Stimulated activated naive B cell treated with anti-CD40 and anti-IgM and Interleukin-4, amounts not matched to agents 10 μg/mL and 1 μg/mL and 100 μg/mL, for 72 hours (primary cell): ENCODE measurements around the gene SLC7A10.
"Not testable (repeated sequence)": the region's sequence is repeated elsewhere in the genome, so short reads cannot be mapped to it uniquely, and the experiment has no call there.

Experiments
- ATAC-seq, 2 donors: fragments of 150-1000 bp; cut with Tn5 transposase; replicated peaks; 2 replicates each; pipeline ENCODE4 v1.10.0; 2021; ENCODE audit warnings: moderate library complexity in 1 of 2
- DNase-seq: peaks from one replicate; pipeline ENCODE4 v3.0.0; 2021
- H3K27ac Mint-ChIP-seq: one replicate; pipeline ENCODE4 v1.8.0; 2022; ENCODE audit warnings: mild to moderate bottlenecking, mixed read lengths
- H3K27me3 Mint-ChIP-seq, 2 donors: one replicate each; pipeline ENCODE4 v1.8.0; 2022; ENCODE audit warnings: mixed read lengths in 2 of 2
- H3K36me3 Mint-ChIP-seq, 2 donors: one replicate each; pipeline ENCODE4 v1.8.0; 2022; ENCODE audit warnings: mixed read lengths in 2 of 2, mild to moderate bottlenecking in 1 of 2
- H3K4me1 Mint-ChIP-seq, 2 donors: one replicate each; pipeline ENCODE4 v1.8.0; 2022; ENCODE audit warnings: mixed read lengths in 2 of 2, mild to moderate bottlenecking in 1 of 2
- H3K4me3 Mint-ChIP-seq, 2 donors: one replicate each; pipeline ENCODE4 v1.8.0; 2022; ENCODE audit warnings: mild to moderate bottlenecking in 2 of 2, mixed read lengths in 2 of 2, moderate library complexity in 1 of 2
- H3K9me3 Mint-ChIP-seq, 2 donors: one replicate each; pipeline ENCODE4 v1.8.0; 2022; ENCODE audit warnings: mixed read lengths in 2 of 2, mild to moderate bottlenecking in 1 of 2

The SLC7A10 gene

DNA sequence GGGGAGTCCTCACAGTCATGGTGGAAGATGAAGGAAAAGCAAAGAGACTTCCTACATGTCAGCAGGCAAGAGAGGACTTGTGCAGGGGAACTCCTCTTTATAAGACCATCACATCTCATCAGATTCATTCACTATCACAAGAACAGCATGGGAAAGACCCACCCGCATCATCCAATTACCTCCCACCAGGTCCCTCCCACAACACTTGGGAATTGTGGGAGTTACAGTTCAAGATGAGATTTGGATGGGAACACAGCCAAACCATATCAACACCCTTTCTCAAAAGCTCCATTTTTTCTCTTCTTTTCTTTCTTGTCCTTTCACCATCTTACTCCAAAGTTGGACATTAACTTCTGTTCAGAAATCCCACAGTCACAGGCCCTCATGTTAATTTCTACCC, 36.2 kb downstream of the SLC7A10 start:
- DNase-seq: no peak
- no peak overlapping the region for H3K4me3 Mint-ChIP-seq
- H3K9me3 Mint-ChIP-seq: no peaks in the 10 kb centered on the region
- peaks cover 32 to 34% of the 10 kb centered on the region in 2 donors for H3K27me3 Mint-ChIP-seq
- H3K36me3 Mint-ChIP-seq: no peaks in the 10 kb centered on the region
- H3K4me1 Mint-ChIP-seq: peaks cover 0 to 6% of the 10 kb centered on the region in 2 donors
- no peak for ATAC-seq
- H3K27ac Mint-ChIP-seq: no peak overlapping the region

GRCh38 chr19:33187183-33187540, 38.5 kb downstream of the SLC7A10 start:
- DNase-seq (no peak), ATAC-seq (no peak)
- Mint-ChIP-seq H3K27me3 (peaks cover 14 to 16% of the 10 kb centered on the region in 2 donors), H3K27ac (no peak overlapping the region), H3K4me1 (peaks cover 0 to 2% of the 10 kb centered on the region in 2 donors), H3K9me3 (no peaks in the 10 kb centered on the region), H3K36me3 (no peaks in the 10 kb centered on the region), H3K4me3 (no peak overlapping the region)

DNA sequence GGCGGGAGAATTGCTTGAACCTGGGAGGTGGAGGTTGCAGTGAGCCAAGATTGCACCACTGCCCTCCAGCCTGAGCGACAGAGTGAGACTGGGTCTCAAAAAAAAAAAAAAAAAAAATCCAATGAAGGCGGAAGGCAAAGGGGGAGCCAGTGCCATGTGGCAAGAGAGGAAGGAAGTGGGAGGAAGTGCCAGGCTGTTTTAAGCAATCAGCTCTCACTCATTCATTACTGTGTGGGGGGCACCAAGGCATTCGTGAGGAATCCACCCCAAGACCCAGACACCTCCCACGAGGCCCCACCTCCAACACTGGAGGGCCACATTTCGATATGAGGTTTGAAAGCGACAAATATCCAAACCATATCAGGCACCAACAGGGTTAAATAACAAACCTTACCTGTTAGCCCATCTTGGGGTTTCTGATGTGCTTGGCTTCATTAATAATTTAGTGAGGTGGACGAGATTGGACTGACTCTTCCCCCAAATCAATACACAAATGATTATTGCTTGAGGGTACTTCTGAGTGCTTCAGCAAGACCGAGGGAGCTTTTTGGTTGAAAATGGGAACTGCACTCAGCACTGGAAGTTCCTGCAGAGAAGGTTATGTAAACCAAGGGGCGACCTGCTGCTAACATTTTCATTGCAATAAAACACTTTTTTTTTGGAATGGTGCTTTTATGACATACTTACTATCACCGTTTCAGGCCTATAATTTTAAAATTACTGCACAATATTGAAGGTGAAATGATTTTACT, 39.0 kb downstream of the SLC7A10 start:
- H3K9me3 Mint-ChIP-seq: no peaks in the 10 kb centered on the region
- DNase-seq: no peak
- H3K27me3 Mint-ChIP-seq: peaks cover 9 to 10% of the 10 kb centered on the region in 2 donors
- H3K27ac Mint-ChIP-seq: peak overlapping the region; percentile 42
- H3K4me3 Mint-ChIP-seq: no peak overlapping the region
- no peak for ATAC-seq
- H3K36me3 Mint-ChIP-seq: no peaks in the 10 kb centered on the region
- H3K4me1 Mint-ChIP-seq: peaks cover 0 to 2% of the 10 kb centered on the region in 2 donors

DNA sequence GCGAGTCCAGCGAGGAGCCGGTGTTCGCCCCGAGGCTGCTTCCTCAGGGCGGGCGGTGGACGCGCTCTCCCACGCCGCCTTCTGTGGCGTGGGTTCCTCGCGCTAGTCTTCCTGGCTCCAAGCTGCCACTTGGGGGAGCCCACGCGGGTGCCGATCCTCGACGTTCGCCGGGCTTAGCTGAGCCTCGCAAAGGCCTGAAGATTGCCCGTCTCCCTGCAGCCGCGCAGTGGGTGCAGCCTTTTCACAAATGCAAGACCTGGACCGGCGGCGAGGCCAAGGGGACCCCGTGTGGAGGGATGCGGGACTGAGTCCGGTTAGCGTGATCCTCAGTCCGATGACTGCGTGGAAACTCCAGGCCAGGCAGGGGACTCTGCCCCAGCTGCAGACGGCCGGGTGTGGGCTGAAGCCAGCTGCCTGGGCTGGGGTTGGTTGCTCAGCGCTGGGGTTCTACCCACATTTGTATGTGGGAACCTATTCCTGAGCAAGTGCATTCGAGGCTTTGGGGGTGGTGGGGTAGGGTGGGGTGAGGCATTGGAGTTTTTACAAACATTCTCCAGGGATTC, 48.2 kb downstream of the SLC7A10 start:
- peaks cover 5 to 8% of the 10 kb centered on the region in 2 donors for H3K36me3 Mint-ChIP-seq
- H3K4me1 Mint-ChIP-seq: peaks cover 24 to 63% of the 10 kb centered on the region in 2 donors
- H3K4me3 Mint-ChIP-seq: peak overlapping the region; percentile 98 to 99
- ATAC-seq: peak; percentile 40 to 44
- DNase-seq: no peak
- peaks cover 0 to 1% of the 10 kb centered on the region in 2 donors for H3K9me3 Mint-ChIP-seq
- peaks cover 5% of the 10 kb centered on the region in 2 donors for H3K27me3 Mint-ChIP-seq
- peak overlapping the region; percentile 99 for H3K27ac Mint-ChIP-seq

GRCh38 chr19:33176670-33177416, 48.8 kb downstream of the SLC7A10 start:
- Mint-ChIP-seq H3K27ac (peak overlapping the region; percentile 99), H3K36me3 (peaks cover 7 to 10% of the 10 kb centered on the region in 2 donors), H3K9me3 (peaks cover 0 to 1% of the 10 kb centered on the region in 2 donors), H3K4me1 (peaks cover 26 to 67% of the 10 kb centered on the region in 2 donors), H3K27me3 (peaks cover 5% of the 10 kb centered on the region in 2 donors), H3K4me3 (peak overlapping the region; percentile 98 to 99)
- DNase-seq (peak; percentile 97), ATAC-seq (peak; percentile 87 to 89)

- Mint-ChIP-seq H3K4me1 (peaks cover 26 to 67% of the 10 kb centered on the region in 2 donors), H3K27ac (peak overlapping the region; percentile 99), H3K36me3 (peaks cover 7 to 10% of the 10 kb centered on the region in 2 donors), H3K9me3 (peaks cover 0 to 1% of the 10 kb centered on the region in 2 donors), H3K4me3 (peak overlapping the region; percentile 98 to 99), H3K27me3 (peaks cover 5% of the 10 kb centered on the region in 2 donors)
- DNase-seq (no peak), ATAC-seq (peak; percentile 0 to 1)
Observed at GRCh38 chr19:33175886-33176669, 49.6 kb downstream of the SLC7A10 start.

DNA sequence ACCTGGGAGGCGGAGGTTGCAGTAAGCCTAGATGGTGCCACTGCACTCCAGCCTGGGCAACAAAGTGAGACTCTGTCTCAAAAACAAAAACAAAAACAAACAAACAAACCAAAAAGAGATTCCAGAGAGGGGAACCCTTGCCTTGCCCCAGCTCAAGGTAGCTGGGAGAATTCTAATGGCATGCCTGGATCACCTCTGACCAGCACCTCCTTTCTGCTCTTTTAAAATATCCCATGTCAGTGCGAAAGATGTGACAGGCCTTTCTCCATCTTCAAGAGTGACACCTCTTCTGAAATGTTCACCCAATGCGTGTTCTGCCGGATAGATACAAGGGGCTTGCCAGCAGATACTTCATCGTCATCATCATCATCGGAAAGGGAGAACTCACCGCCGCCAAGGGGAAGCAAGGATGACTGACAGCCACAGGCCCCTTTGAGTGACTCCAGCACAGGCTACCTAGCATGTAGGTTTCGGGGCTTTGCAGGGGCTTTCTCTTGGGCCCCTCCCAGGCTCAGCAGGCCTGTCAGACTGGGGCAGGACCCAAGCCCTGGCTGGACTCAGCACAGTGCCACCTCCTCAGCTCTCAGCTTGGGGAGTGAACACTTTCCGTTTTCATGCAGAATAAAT, 50.4 kb downstream of the SLC7A10 start:
- peak overlapping the region; percentile 99 for H3K27ac Mint-ChIP-seq
- H3K36me3 Mint-ChIP-seq: peaks cover 7 to 10% of the 10 kb centered on the region in 2 donors
- peak overlapping the region; percentile 98 to 99 for H3K4me3 Mint-ChIP-seq
- DNase-seq: no peak
- no peak for ATAC-seq
- peaks cover 26 to 67% of the 10 kb centered on the region in 2 donors for H3K4me1 Mint-ChIP-seq
- peaks cover 0 to 1% of the 10 kb centered on the region in 2 donors for H3K9me3 Mint-ChIP-seq
- H3K27me3 Mint-ChIP-seq: peaks cover 5% of the 10 kb centered on the region in 2 donors

DNA sequence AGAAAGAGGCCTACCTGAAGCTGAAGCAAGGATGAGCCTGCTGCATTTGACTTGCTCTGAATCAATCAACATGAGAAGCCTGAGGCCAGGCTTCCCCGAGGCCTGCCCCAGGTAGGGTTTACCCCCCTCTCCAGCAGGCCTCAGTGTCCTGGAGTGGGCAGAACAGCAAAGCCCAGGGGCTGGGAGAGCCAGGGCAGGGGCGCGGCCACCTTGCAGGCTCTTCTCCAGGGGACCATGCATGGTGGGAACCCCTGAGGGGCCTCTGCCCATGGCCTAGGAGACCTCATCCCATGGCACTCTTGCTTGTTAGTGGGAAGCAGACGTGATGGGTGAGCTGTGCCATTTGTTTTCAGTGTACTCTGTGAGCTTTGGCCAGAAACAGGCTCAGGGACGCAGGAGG, 51.5 kb downstream of the SLC7A10 start:
- no peak for DNase-seq
- Mint-ChIP-seq H3K36me3 (peaks cover 8 to 12% of the 10 kb centered on the region in 2 donors), H3K4me1 (peaks cover 27 to 65% of the 10 kb centered on the region in 2 donors), H3K27me3 (peaks cover 5% of the 10 kb centered on the region in 2 donors), H3K9me3 (peaks cover under 1 to 3% of the 10 kb centered on the region in 2 donors), H3K27ac (no peak overlapping the region), H3K4me3 (peak overlapping the region in 1 of 2 donors; percentile 14)
- no peak for ATAC-seq

GRCh38 chr19:33171916-33172359, 53.7 kb downstream of the SLC7A10 start:
- no peak for DNase-seq

GRCh38 chr19:33171222-33171795, 54.3 kb downstream of the SLC7A10 start:
- H3K36me3 Mint-ChIP-seq: peaks cover 18 to 24% of the 10 kb centered on the region in 2 donors
- peaks cover 21 to 46% of the 10 kb centered on the region in 2 donors for H3K4me1 Mint-ChIP-seq
- H3K4me3 Mint-ChIP-seq: no peak overlapping the region
- no peaks in the 10 kb centered on the region for H3K27me3 Mint-ChIP-seq
- H3K9me3 Mint-ChIP-seq: peaks cover 9 to 11% of the 10 kb centered on the region in 2 donors
- no peak overlapping the region for H3K27ac Mint-ChIP-seq
- DNase-seq (no peak), ATAC-seq (no peak)

More at GRCh38 chr19:33171916-33172359, 53.7 kb downstream of the SLC7A10 start:
- H3K27me3 Mint-ChIP-seq: peaks cover 3 to 4% of the 10 kb centered on the region in 2 donors
- no peak overlapping the region for H3K27ac Mint-ChIP-seq
- ATAC-seq: no peak
- H3K9me3 Mint-ChIP-seq: peaks cover 9 to 13% of the 10 kb centered on the region in 2 donors
- peaks cover 23 to 52% of the 10 kb centered on the region in 2 donors for H3K4me1 Mint-ChIP-seq
- H3K36me3 Mint-ChIP-seq: peaks cover 20 to 27% of the 10 kb centered on the region in 2 donors
- no peak overlapping the region for H3K4me3 Mint-ChIP-seq

DNA sequence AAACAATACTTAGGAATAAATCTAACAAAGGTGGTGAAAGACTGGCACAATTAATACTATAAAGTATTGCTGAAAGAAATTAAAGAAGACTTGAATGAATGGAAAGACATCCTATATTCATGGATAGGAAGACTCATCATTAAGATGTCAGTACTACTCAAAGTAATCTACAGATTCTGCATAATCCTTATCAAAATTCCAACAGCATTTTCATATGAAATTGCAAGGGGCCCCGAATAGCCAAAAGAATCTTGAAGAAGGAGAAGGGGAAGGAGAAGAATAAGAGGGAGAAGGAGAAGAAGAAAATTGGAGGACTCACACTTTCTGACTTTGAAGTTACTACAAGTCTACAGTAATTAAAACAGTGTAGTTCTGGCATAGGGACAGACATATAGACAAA, 57.1 kb downstream of the SLC7A10 start:
- Mint-ChIP-seq H3K27me3 (no peaks in the 10 kb centered on the region), H3K9me3 (peaks cover 9 to 11% of the 10 kb centered on the region in 2 donors), H3K4me1 (peaks cover 8 to 24% of the 10 kb centered on the region in 2 donors), H3K36me3 (peaks cover 22 to 24% of the 10 kb centered on the region in 2 donors), H3K4me3 (no peak overlapping the region), H3K27ac (no peak overlapping the region)
- ATAC-seq: no peak
- no peak for DNase-seq

- Mint-ChIP-seq H3K9me3 (peaks cover 9 to 11% of the 10 kb centered on the region in 2 donors), H3K27ac (no peak overlapping the region), H3K36me3 (peaks cover 20 to 21% of the 10 kb centered on the region in 2 donors), H3K4me1 (peaks cover 7 to 13% of the 10 kb centered on the region in 2 donors), H3K4me3 (no peak overlapping the region), H3K27me3 (no peaks in the 10 kb centered on the region)
- ATAC-seq (no peak), DNase-seq (no peak)
Observed at GRCh38 chr19:33167438-33167837, 58.2 kb downstream of the SLC7A10 start.

- H3K27me3 Mint-ChIP-seq, ATAC-seq: not testable (repeated sequence)
- peaks cover 6 to 10% of the 10 kb centered on the region in 2 donors for H3K4me1 Mint-ChIP-seq
Observed at GRCh38 chr19:33166037-33166436, 59.6 kb downstream of the SLC7A10 start.

More at GRCh38 chr19:33166037-33166436, 59.6 kb downstream of the SLC7A10 start:
- Mint-ChIP-seq H3K9me3 (peaks cover 9 to 11% of the 10 kb centered on the region in 2 donors), H3K36me3 (peaks cover 19% of the 10 kb centered on the region in 2 donors)
- not testable (repeated sequence) for H3K27ac Mint-ChIP-seq, H3K4me3 Mint-ChIP-seq, DNase-seq
